OCI-LY3 (cell line): ENCODE results near the gene EPX.

Experiments
- H2AFZ ChIP-seq: fragments of 200-600, 300-600 bp; shearing (Covaris generic); 2 replicates; pipeline ENCODE4 v1.6.0; 2014; ENCODE audit warnings: antibody characterized with exemption, low read depth, low read length
- H3K27ac ChIP-seq: fragments of 200-600, 300-600 bp; sonication (generic); 2 replicates; pipeline ENCODE4 v1.5.1; 2014; ENCODE audit warnings: mild to moderate bottlenecking, low read length, moderate library complexity, mixed read lengths
- H3K27me3 ChIP-seq: fragments of 200-600, 300-600 bp; sonication (generic); 2 replicates; pipeline ENCODE4 v1.6.1; 2014; ENCODE audit warnings: low read depth, low read length, mixed read lengths
- H3K36me3 ChIP-seq: fragments of 200-600, 300-600 bp; sonication (generic); replicated peaks from 2 replicates; pipeline ENCODE3; 2014; ENCODE audit warnings: low read depth, low read length, mixed read lengths
- H3K4me1 ChIP-seq: fragments of 300-600, 200-600 bp; sonication (generic); 2 replicates; pipeline ENCODE4 v1.6.1; 2014; ENCODE audit warnings: low read length, mixed read lengths
- H3K4me2 ChIP-seq: fragments of 200-600, 300-600 bp; sonication (generic); 2 replicates; pipeline ENCODE4 v1.6.1; 2014; ENCODE audit warnings: low read length, mixed read lengths
- H3K4me3 ChIP-seq: fragments of 300-600, 200-600 bp; sonication (generic); 2 replicates; pipeline ENCODE4 v1.5.1; 2014; ENCODE audit warnings: antibody characterized with exemption, mild to moderate bottlenecking, low read length, moderate library complexity
- H3K79me2 ChIP-seq: fragments of 300-600, 200-600 bp; shearing (Covaris generic); 2 replicates; pipeline ENCODE4 v1.6.1; 2014; ENCODE audit warnings: mild to moderate bottlenecking, low read length, mixed read lengths
- H3K9ac ChIP-seq: fragments of 300-600, 200-600 bp; shearing (Covaris generic); 2 replicates; pipeline ENCODE4 v1.6.0; 2014; ENCODE audit warnings: mild to moderate bottlenecking, low read length, moderate library complexity
- H3K9me3 ChIP-seq: fragments of 200-600, 300-600 bp; shearing (Covaris generic); 2 replicates; pipeline ENCODE4 v1.6.1; 2014; ENCODE audit warnings: low read length, mixed read lengths; ENCODE audit not compliant: insufficient read depth
- H4K20me1 ChIP-seq: fragments of 200-600, 300-600 bp; sonication (generic); 2 replicates; pipeline ENCODE4 v1.6.1; 2016; ENCODE audit warnings: low read length, mixed read lengths; ENCODE audit not compliant: insufficient read depth
- EZH2phosphoT487 ChIP-seq: fragments of 200-600 bp; shearing (Covaris generic); IDR thresholded peaks from 2 replicates; pipeline ENCODE4 v1.6.1; 2018; ENCODE audit warnings: antibody characterized with exemption, mixed run types, low read depth
- TF ChIP-seq, protein P1 (sequence below): fragments of 200-600, 300-600 bp; sonication (generic); IDR thresholded peaks from 2 replicates; pipeline ENCODE4 v1.5.1; 2014; ENCODE audit warnings: antibody characterized with exemption, low read length, low read depth

Gene EPX

DNA sequence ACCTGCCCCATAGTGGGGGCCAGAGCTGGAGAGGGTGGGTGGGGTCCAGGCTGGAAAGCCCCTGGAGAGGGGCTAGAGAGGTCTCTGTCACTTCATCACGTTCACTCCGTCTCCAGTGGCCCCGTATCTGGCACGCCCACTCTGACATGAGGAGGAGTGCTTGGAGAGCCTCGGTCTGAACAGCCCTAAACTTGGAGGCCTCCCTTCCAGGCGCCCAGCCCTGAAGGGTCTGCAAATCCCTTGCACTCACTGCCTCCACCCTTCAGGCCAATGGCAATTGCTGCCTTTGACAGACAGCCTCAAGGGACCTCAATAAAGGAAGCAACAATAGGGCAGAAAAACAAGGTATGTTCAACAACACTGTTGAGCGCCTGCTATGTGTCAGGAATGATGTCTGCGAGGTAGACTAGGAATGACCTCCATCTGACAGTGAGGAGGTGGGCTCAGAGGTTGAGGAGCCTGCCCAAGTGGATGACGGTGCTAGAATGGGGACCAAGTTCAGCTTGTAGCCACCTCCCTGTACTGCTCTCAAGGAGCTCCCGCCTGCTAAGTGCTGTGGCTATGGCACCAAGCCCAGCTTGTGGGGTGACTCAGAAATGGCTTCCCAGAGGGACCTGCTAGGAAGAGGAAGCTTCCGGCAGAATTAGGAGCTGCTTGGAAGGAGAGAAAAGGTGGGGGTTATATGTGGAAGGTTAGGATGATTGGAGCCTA lies 2.9 kb upstream of the EPX start:
- Histone ChIP-seq H3K79me2 (no peaks in the 10 kb centered on the region), H3K9ac (no peak overlapping the region), H3K9me3 (no peaks in the 10 kb centered on the region), H3K4me1 (peaks cover 8% of the 10 kb centered on the region; the same call in 1 of the 2 replicates), H2AFZ (no peak overlapping the region), H4K20me1 (no peaks in the 10 kb centered on the region), H3K4me2 (no peak overlapping the region), H3K27me3 (no peaks in the 10 kb centered on the region), H3K27ac (no peak overlapping the region), H3K4me3 (no peak overlapping the region), H3K36me3 (no peaks in the 10 kb centered on the region)
- TF ChIP-seq EZH2phosphoT487, result no peak
- TF ChIP-seq, protein P1, sequence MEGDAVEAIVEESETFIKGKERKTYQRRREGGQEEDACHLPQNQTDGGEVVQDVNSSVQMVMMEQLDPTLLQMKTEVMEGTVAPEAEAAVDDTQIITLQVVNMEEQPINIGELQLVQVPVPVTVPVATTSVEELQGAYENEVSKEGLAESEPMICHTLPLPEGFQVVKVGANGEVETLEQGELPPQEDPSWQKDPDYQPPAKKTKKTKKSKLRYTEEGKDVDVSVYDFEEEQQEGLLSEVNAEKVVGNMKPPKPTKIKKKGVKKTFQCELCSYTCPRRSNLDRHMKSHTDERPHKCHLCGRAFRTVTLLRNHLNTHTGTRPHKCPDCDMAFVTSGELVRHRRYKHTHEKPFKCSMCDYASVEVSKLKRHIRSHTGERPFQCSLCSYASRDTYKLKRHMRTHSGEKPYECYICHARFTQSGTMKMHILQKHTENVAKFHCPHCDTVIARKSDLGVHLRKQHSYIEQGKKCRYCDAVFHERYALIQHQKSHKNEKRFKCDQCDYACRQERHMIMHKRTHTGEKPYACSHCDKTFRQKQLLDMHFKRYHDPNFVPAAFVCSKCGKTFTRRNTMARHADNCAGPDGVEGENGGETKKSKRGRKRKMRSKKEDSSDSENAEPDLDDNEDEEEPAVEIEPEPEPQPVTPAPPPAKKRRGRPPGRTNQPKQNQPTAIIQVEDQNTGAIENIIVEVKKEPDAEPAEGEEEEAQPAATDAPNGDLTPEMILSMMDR, result no peak

DNA sequence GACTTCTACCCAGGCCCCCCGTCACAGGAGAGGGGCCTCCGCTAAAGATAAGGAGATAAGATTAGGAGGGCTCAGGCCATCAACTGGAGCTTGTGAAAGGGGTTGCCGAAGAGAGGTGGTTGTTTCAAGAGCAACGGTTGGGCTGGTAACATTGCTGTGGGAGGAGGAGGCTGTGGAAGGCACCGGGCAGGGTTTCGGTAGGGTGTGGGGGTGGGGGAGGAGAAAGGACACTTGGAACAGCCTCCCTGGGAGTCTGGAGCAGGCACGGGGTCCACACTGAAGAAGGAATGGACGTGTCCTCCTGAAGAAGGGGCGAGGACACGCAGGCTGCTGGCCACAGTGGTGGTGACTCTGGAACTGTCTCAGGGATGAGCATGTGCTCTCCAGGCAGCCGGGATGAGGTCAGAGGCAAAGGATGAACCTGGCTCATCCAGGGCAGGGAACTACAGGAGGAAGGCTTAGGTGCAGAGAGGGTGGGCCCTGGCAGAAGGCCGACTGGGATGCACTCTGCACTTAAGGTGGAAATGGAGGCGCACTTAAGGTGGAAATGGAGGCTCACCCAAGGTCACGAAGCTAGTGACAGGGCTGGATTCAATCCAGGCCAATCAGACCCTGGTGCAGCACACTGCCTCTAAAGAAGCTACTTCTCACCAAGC lies 1.2 kb upstream of the EPX start:
- no peaks in the 10 kb centered on the region for H3K9me3 ChIP-seq
- H3K27ac ChIP-seq, result no peak overlapping the region
- no peak for TF ChIP-seq EZH2phosphoT487
- TF ChIP-seq, protein P1, result no peak
- H3K27me3 ChIP-seq, result no peaks in the 10 kb centered on the region
- no peak overlapping the region for H3K4me2 ChIP-seq
- peaks cover 8% of the 10 kb centered on the region; the same call in 1 of the 2 replicates for H3K4me1 ChIP-seq
- H3K36me3 ChIP-seq, result no peaks in the 10 kb centered on the region
- H3K9ac ChIP-seq, result no peak overlapping the region
- no peaks in the 10 kb centered on the region for H4K20me1 ChIP-seq
- no peaks in the 10 kb centered on the region for H3K79me2 ChIP-seq
- no peak overlapping the region for H3K4me3 ChIP-seq
- H2AFZ ChIP-seq, result no peak overlapping the region

- TF ChIP-seq EZH2phosphoT487, result no peak
- TF ChIP-seq, protein P1, result no peak
- Histone ChIP-seq H3K27me3 (peaks cover 9% of the 10 kb centered on the region; the same call in 1 of the 2 replicates), H4K20me1 (no peaks in the 10 kb centered on the region), H3K4me1 (peaks cover 8% of the 10 kb centered on the region; the same call in 1 of the 2 replicates), H3K9ac (no peak overlapping the region), H3K27ac (no peak overlapping the region), H3K79me2 (no peaks in the 10 kb centered on the region), H3K9me3 (no peaks in the 10 kb centered on the region), H2AFZ (no peak overlapping the region), H3K4me2 (no peak overlapping the region), H3K36me3 (no peaks in the 10 kb centered on the region), H3K4me3 (no peak overlapping the region)
Measured at GRCh38 chr17:58193641-58194255, 1.2 kb downstream of the EPX start.

DNA sequence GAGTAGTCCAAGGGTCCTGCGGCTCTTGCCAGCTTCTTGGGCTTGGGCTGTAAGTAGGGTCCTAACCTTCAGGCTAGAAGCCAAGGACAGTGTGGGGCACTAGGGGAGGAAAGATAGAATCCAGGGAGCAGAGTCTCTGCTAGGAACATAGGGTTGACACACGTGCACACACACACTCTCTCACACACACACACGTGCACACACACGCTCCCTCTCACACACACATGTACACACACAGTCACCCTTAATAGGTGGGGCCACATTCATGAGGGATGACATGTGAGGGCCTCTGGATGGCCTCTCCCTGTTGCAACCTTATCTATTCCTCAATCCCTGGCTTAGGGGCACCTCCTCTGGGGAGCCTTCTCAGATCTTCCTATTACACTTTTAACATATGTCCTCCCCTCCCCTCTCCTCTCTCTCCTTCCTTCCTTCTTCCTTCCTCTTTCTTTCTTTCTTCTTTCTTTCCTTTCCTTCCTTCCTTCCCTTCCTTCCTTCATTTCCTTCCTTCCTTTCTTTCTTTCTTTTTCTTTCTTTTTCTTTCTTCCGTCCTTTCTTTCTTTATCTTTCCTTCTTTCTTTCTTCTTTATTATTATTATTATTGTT lies 3.1 kb downstream of the EPX start:
- Histone ChIP-seq H3K9me3 (no peaks in the 10 kb centered on the region), H3K27ac (no peak overlapping the region), H3K4me2 (no peak overlapping the region), H3K79me2 (no peaks in the 10 kb centered on the region), H3K4me3 (no peak overlapping the region), H4K20me1 (no peaks in the 10 kb centered on the region), H3K4me1 (peaks cover 13% of the 10 kb centered on the region), H3K36me3 (no peaks in the 10 kb centered on the region), H3K27me3 (peaks cover 11% of the 10 kb centered on the region; the same call in 1 of the 2 replicates), H3K9ac (no peak overlapping the region), H2AFZ (no peak overlapping the region)
- TF ChIP-seq, protein P1, result no peak
- no peak for TF ChIP-seq EZH2phosphoT487
